HepG2 (cell line): ENCODE data around the gene MYL11. TPM values are rescaled to one million over a fixed set of nuclear protein-coding genes. Genes with fewer than 3 reads are reported as not detected.

Source experiments
- AKNA ChIP-seq: sonication (generic); formaldehyde crosslinking; IDR thresholded peaks from 2 replicates; pipeline ENCODE4 v1.4.0; 2020; ENCODE audit warnings: missing genetic modification reagents, borderline replicate concordance
- ARNT ChIP-seq: fragments of 450-650 bp; IDR thresholded peaks from 2 replicates; pipeline ENCODE4 v1.6.1; 2017
- DR1 ChIP-seq: sonication (generic); formaldehyde crosslinking; IDR thresholded peaks from 2 replicates; pipeline ENCODE4 v1.8.0; 2021; ENCODE audit warnings: mild to moderate bottlenecking, missing genetic modification reagents, inconsistent platforms
- JUND ChIP-seq: sonication (generic); formaldehyde crosslinking; IDR thresholded peaks from 2 replicates; pipeline ENCODE4 v1.8.0; 2022; ENCODE audit warnings: mild to moderate bottlenecking, missing genetic modification reagents
- KDM1A ChIP-seq: IDR thresholded peaks from 2 replicates; pipeline ENCODE4 v1.6.1; 2016; ENCODE audit warnings: missing compliant biosample characterization
- NAIF1 ChIP-seq: sonication (generic); formaldehyde crosslinking; IDR thresholded peaks from 2 replicates; pipeline ENCODE4 v1.5.0; 2020; ENCODE audit warnings: mild to moderate bottlenecking, missing genetic modification reagents, borderline replicate concordance
- REL ChIP-seq: sonication (generic); formaldehyde crosslinking; conservative IDR thresholded peaks from 2 replicates; pipeline ENCODE4 v1.8.0; 2022; ENCODE audit warnings: mild to moderate bottlenecking, missing genetic modification reagents, moderate library complexity
- SAP130 ChIP-seq: IDR thresholded peaks from 2 replicates; pipeline ENCODE4 v1.6.1; 2016; ENCODE audit warnings: low read depth
- ZBTB2 ChIP-seq: sonication (generic); formaldehyde crosslinking; IDR thresholded peaks from 2 replicates; pipeline ENCODE4 v1.8.0; 2022; ENCODE audit warnings: low read depth, missing genetic modification reagents
- ZFY ChIP-seq: sonication (generic); formaldehyde crosslinking; IDR thresholded peaks from 2 replicates; pipeline ENCODE4 v1.4.0; 2020; ENCODE audit warnings: missing genetic modification reagents
- ZHX2 ChIP-seq, 2 experiments: sonication (generic) in 1 of 2; formaldehyde crosslinking in 1 of 2; IDR thresholded peaks; 2 replicates each; pipeline versions ENCODE4 v1.6.1 to v1.9.0; 2014 to 2022; ENCODE audit warnings: antibody characterized with exemption in 1 of 2, borderline replicate concordance in 1 of 2, inconsistent platforms in 1 of 2, low read depth in 1 of 2, missing genetic modification reagents in 1 of 2
- ZNF230 ChIP-seq: sonication (generic); formaldehyde crosslinking; IDR thresholded peaks from 2 replicates; pipeline ENCODE4 v1.4.0; 2020; ENCODE audit warnings: mild to moderate bottlenecking, missing genetic modification reagents
- ZNF280B ChIP-seq: sonication (generic); formaldehyde crosslinking; IDR thresholded peaks from 2 replicates; pipeline ENCODE4 v1.5.0; 2020; ENCODE audit warnings: missing genetic modification reagents, mild to moderate bottlenecking, borderline replicate concordance
- ZNF546 ChIP-seq: sonication (generic); formaldehyde crosslinking; conservative IDR thresholded peaks from 2 replicates; pipeline ENCODE4 v1.8.1; 2023; ENCODE audit warnings: mild to moderate bottlenecking, missing genetic modification reagents
- ZNF557 ChIP-seq: sonication (generic); formaldehyde crosslinking; IDR thresholded peaks from 2 replicates; pipeline ENCODE4 v1.4.0; 2020; ENCODE audit warnings: missing genetic modification reagents
- ZNF761 ChIP-seq: sonication (generic); formaldehyde crosslinking; conservative IDR thresholded peaks from 2 replicates; pipeline ENCODE4 v1.4.0; 2020; ENCODE audit warnings: mild to moderate bottlenecking, missing genetic modification reagents
- polyA plus RNA-seq, 8 experiments: library from polyadenylated mRNA; depleted of rRNA in 3 of 8; stranded (reverse) in 7 of 8; unstranded in 1 of 8; fragments of >200 nt; fragmentation: Illumina TruSeq in 4 of 8; extraction: Trizol in 4 of 8; gene quantifications; 2 replicates each; pipeline versions ENCODE4 v1.2.1 to v1.2.3, GENCODE V29; 2011 to 2016; ENCODE audit warnings: low read depth in 4 of 8, missing spikeins in 1 of 8, mixed read lengths in 1 of 8; ENCODE audit not compliant: insufficient read depth in 1 of 8
- total RNA-seq, 5 experiments: library from RNA; depleted of rRNA; stranded (reverse); fragments of >200 nt; fragmentation: Illumina TruSeq; extraction: Trizol; gene quantifications; 2 replicates each; pipeline ENCODE4 v1.2.3, GENCODE V29; 2016; ENCODE audit warnings: low read depth in 1 of 5

Gene MYL11
- total and polyA plus RNA-seq, 2 of the 13 experiments (the other 11 are each of a cell fraction or from before 2014, with no cell fraction given), result not detected

- TF ChIP-seq KDM1A (CRISPR knock-in tag) (no peak), ZNF546 (CRISPR knock-in tag) (no peak), ARNT (no peak), ZNF230 (no peak), JUND (CRISPR knock-in tag) (no peak), REL (CRISPR knock-in tag) (no peak), DR1 (no peak), SAP130 (CRISPR knock-in tag) (peak; percentile 44; the same call in 1 of the 2 replicates), ZHX2 (IDR thresholded peaks at IDR 0.05; ENCODE audit: low read depth) (no peak; the same call in 1 of the 2 replicates), ZHX2 (CRISPR knock-in tag; IDR thresholded peaks at IDR 0.05; ENCODE audit: borderline replicate concordance) (0 out of 2 replicates have a peak, but pooled peaks have one; percentile 25), NAIF1 (CRISPR knock-in tag) (no peak), ZBTB2 (peak; percentile 84), AKNA (CRISPR knock-in tag) (no peak), ZFY (CRISPR knock-in tag) (peak; percentile 75), ZNF557 (CRISPR knock-in tag) (no peak), ZNF761 (CRISPR knock-in tag) (0 out of 2 replicates have a peak, but pooled peaks have one; percentile 5), ZNF280B (CRISPR knock-in tag) (no peak)
Observed at GRCh38 chr16:30369938-30370455, 4.6 kb upstream of the MYL11 start (continued).
